ENCODE results near the gene UBE2D3. TPM values are rescaled to one million over a fixed set of nuclear protein-coding genes. Genes with fewer than 3 reads are reported as not detected.

Gene UBE2D3
- total and polyA plus RNA-seq, 8 donors = 143 to 398 (median 277) TPM

DNA sequence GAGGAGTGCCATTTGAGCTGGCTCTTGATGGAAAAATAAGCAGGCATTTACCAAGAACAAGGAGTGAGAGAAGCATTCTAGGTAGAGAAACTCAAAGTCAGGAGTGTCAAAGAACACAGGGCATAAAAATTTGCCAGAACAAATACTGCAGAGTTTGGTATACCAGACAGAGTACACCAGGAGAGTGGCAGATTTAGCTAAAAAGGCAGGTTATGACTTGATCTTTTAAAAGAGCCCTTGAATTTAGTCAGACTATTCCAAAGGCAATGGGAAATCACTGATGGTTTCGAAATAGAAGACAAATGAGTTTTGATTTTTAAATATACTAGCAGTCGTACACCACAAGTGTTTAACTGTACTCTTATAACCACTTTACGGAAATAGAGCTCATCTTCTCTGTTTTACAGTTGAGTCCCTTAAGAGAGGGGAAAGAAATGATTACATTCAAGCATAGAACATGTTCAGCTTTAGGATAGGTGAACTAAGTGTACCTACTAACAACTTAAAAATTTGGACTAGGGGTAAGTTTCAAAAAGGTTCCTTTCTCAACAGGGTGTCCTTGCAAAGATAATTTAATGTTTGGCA lies 10.2 kb downstream of the UBE2D3 start:
- Histone ChIP-seq H3K27ac (peak overlapping the region in 2 of 5 donors; percentile 16 to 47), H3K36me3 (peaks cover 0 to 17% (median 6%) of the 10 kb centered on the region in 4 donors), H3K4me3 (no peak overlapping the region), H3K27me3 (no peaks in the 10 kb centered on the region), H3K4me1 (peaks cover 76 to 100% (median 92%) of the 10 kb centered on the region in 4 donors), H3K9me3 (no peaks in the 10 kb centered on the region)
- intact Hi-C loops (cut with DNase I; ENCODE audit: low total_unique reads) = no loop called here
- DNase-seq = no peak
- TF ChIP-seq POLR2AphosphoS5 (IDR thresholded peaks at IDR 0.05) = no peak
- no peak for TF ChIP-seq EP300 (IDR thresholded peaks at IDR 0.05)
- TF ChIP-seq, protein P1, sequence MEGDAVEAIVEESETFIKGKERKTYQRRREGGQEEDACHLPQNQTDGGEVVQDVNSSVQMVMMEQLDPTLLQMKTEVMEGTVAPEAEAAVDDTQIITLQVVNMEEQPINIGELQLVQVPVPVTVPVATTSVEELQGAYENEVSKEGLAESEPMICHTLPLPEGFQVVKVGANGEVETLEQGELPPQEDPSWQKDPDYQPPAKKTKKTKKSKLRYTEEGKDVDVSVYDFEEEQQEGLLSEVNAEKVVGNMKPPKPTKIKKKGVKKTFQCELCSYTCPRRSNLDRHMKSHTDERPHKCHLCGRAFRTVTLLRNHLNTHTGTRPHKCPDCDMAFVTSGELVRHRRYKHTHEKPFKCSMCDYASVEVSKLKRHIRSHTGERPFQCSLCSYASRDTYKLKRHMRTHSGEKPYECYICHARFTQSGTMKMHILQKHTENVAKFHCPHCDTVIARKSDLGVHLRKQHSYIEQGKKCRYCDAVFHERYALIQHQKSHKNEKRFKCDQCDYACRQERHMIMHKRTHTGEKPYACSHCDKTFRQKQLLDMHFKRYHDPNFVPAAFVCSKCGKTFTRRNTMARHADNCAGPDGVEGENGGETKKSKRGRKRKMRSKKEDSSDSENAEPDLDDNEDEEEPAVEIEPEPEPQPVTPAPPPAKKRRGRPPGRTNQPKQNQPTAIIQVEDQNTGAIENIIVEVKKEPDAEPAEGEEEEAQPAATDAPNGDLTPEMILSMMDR (IDR thresholded peaks at IDR 0.05) = no peak
- no peak for TF ChIP-seq POLR2A (IDR thresholded peaks at IDR 0.05)
- WGBS, 5 donors = 53 to 76% (median 62%) methylated on average over 3 of the region's 3 CpGs

DNA sequence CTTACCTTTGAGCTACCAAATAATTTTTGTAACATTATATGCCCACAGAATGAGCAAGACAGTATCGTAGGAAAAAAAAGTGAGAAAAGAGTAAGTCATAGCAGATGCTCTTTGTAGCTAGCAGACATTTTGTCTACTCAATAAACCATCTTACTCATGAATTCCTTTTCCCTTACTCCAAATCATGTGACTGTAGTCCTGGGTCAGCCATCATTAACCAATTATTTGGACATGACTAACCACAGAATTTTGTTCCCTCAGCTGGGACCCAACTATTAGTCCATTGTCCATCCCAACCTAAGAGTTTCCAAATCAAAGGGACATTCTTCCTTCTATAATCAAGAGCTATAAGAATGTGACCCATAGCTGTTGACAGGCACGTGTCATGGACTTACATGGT lies 11.4 kb downstream of the UBE2D3 start:
- H3K27me3 ChIP-seq = no peaks in the 10 kb centered on the region
- peak overlapping the region in 1 of 5 donors; percentile 5 for H3K27ac ChIP-seq
- no peak overlapping the region for H3K4me3 ChIP-seq
- peaks cover 0 to 22% (median 9%) of the 10 kb centered on the region in 4 donors for H3K36me3 ChIP-seq
- 74 to 85% (median 76%) methylated on average over 2 of the region's 2 CpGs for WGBS, 5 donors
- TF ChIP-seq POLR2A (IDR thresholded peaks at IDR 0.05) = no peak
- TF ChIP-seq POLR2AphosphoS5 (IDR thresholded peaks at IDR 0.05) = no peak
- TF ChIP-seq EP300 (IDR thresholded peaks at IDR 0.05) = no peak
- TF ChIP-seq, protein P1 (IDR thresholded peaks at IDR 0.05) = no peak
- H3K4me1 ChIP-seq = peaks cover 65 to 100% (median 93%) of the 10 kb centered on the region in 4 donors
- intact Hi-C loops (cut with DNase I; ENCODE audit: low total_unique reads) = no loop called here
- no peak for DNase-seq
- H3K9me3 ChIP-seq = no peaks in the 10 kb centered on the region

DNA sequence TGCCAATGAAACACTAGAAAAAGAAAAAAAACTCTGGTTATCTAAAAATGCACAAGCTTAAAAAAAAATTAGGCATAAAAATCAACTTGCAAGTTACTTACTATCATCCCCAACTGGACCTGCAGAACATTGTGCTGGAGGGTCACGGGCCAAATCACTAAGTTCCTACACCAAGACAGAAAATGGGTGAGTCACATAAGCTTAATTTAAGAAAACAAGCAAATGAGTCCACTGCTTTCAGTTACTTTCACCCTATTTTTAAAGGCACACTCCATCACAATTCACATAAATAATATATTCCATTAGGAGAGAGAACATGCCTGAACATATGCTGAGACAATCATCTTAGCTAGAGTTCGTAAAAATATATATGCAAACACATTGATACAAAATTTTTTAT lies 17.7 kb downstream of the UBE2D3 start:
- no peaks in the 10 kb centered on the region for H3K9me3 ChIP-seq
- H3K4me1 ChIP-seq = peaks cover 15 to 93% (median 58%) of the 10 kb centered on the region in 4 donors
- 69 to 89% (median 81%) methylated on average over 2 of the region's 2 CpGs for WGBS, 5 donors
- H3K27ac ChIP-seq = no peak overlapping the region
- H3K4me3 ChIP-seq = no peak overlapping the region
- H3K36me3 ChIP-seq = peaks cover 11 to 70% (median 50%) of the 10 kb centered on the region in 4 donors
- TF ChIP-seq POLR2AphosphoS5 (IDR thresholded peaks at IDR 0.05) (no peak), POLR2A (IDR thresholded peaks at IDR 0.05) (no peak), EP300 (IDR thresholded peaks at IDR 0.05) (no peak)
- TF ChIP-seq, protein P1 (IDR thresholded peaks at IDR 0.05) = no peak
- DNase-seq = no peak
- H3K27me3 ChIP-seq = no peaks in the 10 kb centered on the region
- intact Hi-C loops (cut with DNase I; ENCODE audit: low total_unique reads) = no loop called here

DNA sequence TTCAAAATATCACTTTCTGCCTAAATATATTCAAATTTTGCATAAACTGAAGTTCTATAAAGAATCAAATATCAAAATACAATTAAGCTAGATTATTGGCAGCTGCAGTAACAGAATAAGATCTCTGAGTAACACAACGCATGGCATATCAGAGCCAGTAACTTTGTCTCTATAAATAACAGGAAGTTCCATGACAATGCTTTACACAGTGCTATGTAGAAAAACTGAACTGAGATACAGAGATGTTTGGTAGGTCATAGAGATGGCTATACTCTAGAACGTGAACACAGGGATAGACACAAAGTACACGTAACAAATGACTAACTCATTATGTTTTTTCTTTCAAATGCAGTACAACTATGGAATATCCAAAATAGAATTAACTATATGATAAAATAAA lies 18.2 kb downstream of the UBE2D3 start:
- TF ChIP-seq, protein P1 (IDR thresholded peaks at IDR 0.05) = no peak
- TF ChIP-seq EP300 (IDR thresholded peaks at IDR 0.05) (no peak), POLR2AphosphoS5 (IDR thresholded peaks at IDR 0.05) (no peak), POLR2A (IDR thresholded peaks at IDR 0.05) (no peak)
- Histone ChIP-seq H3K27ac (no peak overlapping the region), H3K4me1 (peaks cover 15 to 88% (median 53%) of the 10 kb centered on the region in 4 donors), H3K9me3 (no peaks in the 10 kb centered on the region), H3K4me3 (no peak overlapping the region), H3K36me3 (peaks cover 11 to 75% (median 54%) of the 10 kb centered on the region in 4 donors), H3K27me3 (no peaks in the 10 kb centered on the region)
- DNase-seq = no peak
- WGBS, 5 donors = 35 to 52% (median 40%) methylated on average over 3 of the region's 3 CpGs
- intact Hi-C loops (cut with DNase I; ENCODE audit: low total_unique reads) = no loop called here
